CD4-positive, alpha-beta T cell (primary cell): Measurements from ENCODE around the gene TMCC3. TPM values are rescaled to one million over a fixed set of nuclear protein-coding genes. Genes with fewer than 3 reads are reported as not detected.

Experiments used
- ATAC-seq: fragments of 200-7000 bp; cut with Tn5 transposase; one replicate; pipeline ENCODE4 v1.10.0; 2022; ENCODE audit warnings: mild to moderate bottlenecking; ENCODE audit not compliant: poor library complexity
- CTCF ChIA-PET: fragments of 350-600 bp; sonication (Branson Sonifier 250); formaldehyde crosslinking; loops from one replicate; lab custom pipeline; 2021; ENCODE audit warnings: antibody characterized with exemption, inconsistent platforms; lab: Charles Lee
- POLR2A ChIA-PET: fragments of 350-600 bp; sonication (Branson Sonifier 250); formaldehyde crosslinking; loops from one replicate; lab custom pipeline; 2021; ENCODE audit warnings: antibody characterized with exemption, inconsistent platforms; lab: Charles Lee
- DNase-seq, 14 experiments: peaks; one replicate each; pipeline ENCODE4 v3.0.0-alpha.2; 2013 to 2020; ENCODE audit warnings: mixed read lengths in 2 of 14
- H3K27ac ChIP-seq, 2 donors: one replicate each; pipeline versions ENCODE4 v1.5.1 to v1.7.0; 2013; ENCODE audit warnings: low read length in 2 of 2, low read depth in 1 of 2, mild to moderate bottlenecking in 1 of 2
- H3K27me3 ChIP-seq, 2 experiments: 1 replicate in 1 of 2; 2 replicates in 1 of 2; pipeline versions ENCODE4 v1.6.1 to v1.7.0; 2013; ENCODE audit warnings: low read length in 2 of 2, control low read depth in 1 of 2, mild to moderate bottlenecking in 1 of 2, moderate library complexity in 1 of 2; ENCODE audit not compliant: insufficient read depth in 2 of 2, control insufficient read depth in 1 of 2
- H3K36me3 ChIP-seq: one replicate; pipeline ENCODE4 v1.6.1; 2013; ENCODE audit warnings: low read length, control low read depth; ENCODE audit not compliant: insufficient read depth
- H3K4me1 ChIP-seq: one replicate; pipeline ENCODE4 v1.6.1; 2013; ENCODE audit warnings: low read length, control low read depth; ENCODE audit not compliant: insufficient read depth
- H3K4me3 ChIP-seq: one replicate; pipeline ENCODE4 v1.5.1; 2013; ENCODE audit warnings: mild to moderate bottlenecking, low read length, moderate library complexity
- H3K9me3 ChIP-seq, 2 experiments: 1 replicate in 1 of 2; 2 replicates in 1 of 2; pipeline versions ENCODE4 v1.6.1 to v1.7.0; 2013; ENCODE audit warnings: low read length in 2 of 2, mild to moderate bottlenecking in 2 of 2, control low read depth in 1 of 2, moderate library complexity in 1 of 2; ENCODE audit not compliant: control insufficient read depth in 1 of 2, insufficient read depth in 1 of 2
- H3K27ac Mint-ChIP-seq: one replicate; pipeline ENCODE4 v1.8.0; 2020; ENCODE audit warnings: mixed read lengths
- H3K27me3 Mint-ChIP-seq: one replicate; pipeline ENCODE4 v1.8.0; 2021; ENCODE audit warnings: mixed read lengths
- H3K36me3 Mint-ChIP-seq: one replicate; pipeline ENCODE4 v1.8.0; 2021; ENCODE audit warnings: low read depth, mixed read lengths
- H3K4me1 Mint-ChIP-seq: one replicate; pipeline ENCODE4 v1.8.0; 2021; ENCODE audit warnings: low read depth, mixed read lengths
- H3K4me3 Mint-ChIP-seq: one replicate; pipeline ENCODE4 v1.8.0; 2020; ENCODE audit warnings: mild to moderate bottlenecking, mixed read lengths
- H3K9me3 Mint-ChIP-seq: one replicate; pipeline ENCODE4 v1.8.0; 2020; ENCODE audit warnings: mixed read lengths
- intact Hi-C, 2 experiments: fragments of 100-400 bp; cut with DNase I in 1 of 2; cut with micrococcal nuclease in 1 of 2; formaldehyde crosslinking; loops; one replicate each; pipeline versions ENCODE4 v1.15.1 to v1.9.0; 2023 to 2025; cut with DNase I, micrococcal nuclease
- total RNA-seq, 174 experiments: library from RNA in 2 of 174; stranded (reverse) in 2 of 174; gene quantifications; one replicate each; pipeline ENCODE4 v1.2.3 and lab custom pipeline; 2021 to 2026
- TF ChIP-seq, protein P1 (sequence below): fragments of 200-600 bp; IDR thresholded peaks from one replicate; pipeline ENCODE4 v1.8.0; 2022; ENCODE audit warnings: antibody characterized with exemption, mild to moderate bottlenecking

The TMCC3 gene
- total RNA-seq, 2 experiments from 2014 or later: 0.78 to 1.3 TPM

DNA sequence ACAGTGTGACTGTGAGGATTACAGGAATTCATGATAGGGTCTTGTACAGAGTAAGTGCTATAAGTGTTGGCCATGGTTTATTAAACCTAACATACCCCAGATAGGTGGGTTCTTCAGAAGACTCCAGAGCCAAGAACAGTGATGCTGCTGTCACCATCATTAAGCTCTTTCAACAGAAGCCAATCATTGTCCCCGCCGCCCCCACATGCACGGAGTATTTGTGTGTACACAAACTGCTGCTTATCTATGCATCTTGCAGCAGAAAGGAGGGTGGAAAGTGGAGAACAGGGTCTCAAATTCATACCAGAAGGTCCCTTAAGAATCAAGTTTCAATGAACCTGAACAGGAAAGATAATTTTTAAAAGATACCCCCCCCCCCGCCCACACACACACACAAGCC is 51.2 kb downstream of the TMCC3 start:
- Histone ChIP-seq H3K4me3 (no peak overlapping the region), H3K9me3 (no peaks in the 10 kb centered on the region), H3K4me1 (no peaks in the 10 kb centered on the region), H3K27ac (no peak overlapping the region), H3K36me3 (no peaks in the 10 kb centered on the region), H3K27me3 (peaks cover 0 to 5% of the 10 kb centered on the region in 2 experiments)
- DNase-seq (no peak), ATAC-seq (no peak)
- Mint-ChIP-seq H3K4me1 (no peaks in the 10 kb centered on the region), H3K27ac (no peak overlapping the region), H3K36me3 (no peaks in the 10 kb centered on the region), H3K9me3 (no peaks in the 10 kb centered on the region), H3K4me3 (no peak overlapping the region), H3K27me3 (no peaks in the 10 kb centered on the region)
- TF ChIP-seq, protein P1, sequence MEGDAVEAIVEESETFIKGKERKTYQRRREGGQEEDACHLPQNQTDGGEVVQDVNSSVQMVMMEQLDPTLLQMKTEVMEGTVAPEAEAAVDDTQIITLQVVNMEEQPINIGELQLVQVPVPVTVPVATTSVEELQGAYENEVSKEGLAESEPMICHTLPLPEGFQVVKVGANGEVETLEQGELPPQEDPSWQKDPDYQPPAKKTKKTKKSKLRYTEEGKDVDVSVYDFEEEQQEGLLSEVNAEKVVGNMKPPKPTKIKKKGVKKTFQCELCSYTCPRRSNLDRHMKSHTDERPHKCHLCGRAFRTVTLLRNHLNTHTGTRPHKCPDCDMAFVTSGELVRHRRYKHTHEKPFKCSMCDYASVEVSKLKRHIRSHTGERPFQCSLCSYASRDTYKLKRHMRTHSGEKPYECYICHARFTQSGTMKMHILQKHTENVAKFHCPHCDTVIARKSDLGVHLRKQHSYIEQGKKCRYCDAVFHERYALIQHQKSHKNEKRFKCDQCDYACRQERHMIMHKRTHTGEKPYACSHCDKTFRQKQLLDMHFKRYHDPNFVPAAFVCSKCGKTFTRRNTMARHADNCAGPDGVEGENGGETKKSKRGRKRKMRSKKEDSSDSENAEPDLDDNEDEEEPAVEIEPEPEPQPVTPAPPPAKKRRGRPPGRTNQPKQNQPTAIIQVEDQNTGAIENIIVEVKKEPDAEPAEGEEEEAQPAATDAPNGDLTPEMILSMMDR: no peak
- ChIA-PET POLR2A (no interaction called here), CTCF (interaction anchor here (0.6 kb wide), 1 partner anchor 1283 kb away, joined by 3 read pairs; no protein-coding TSS in a partner anchor)
- intact Hi-C loops: no loop called here

DNA sequence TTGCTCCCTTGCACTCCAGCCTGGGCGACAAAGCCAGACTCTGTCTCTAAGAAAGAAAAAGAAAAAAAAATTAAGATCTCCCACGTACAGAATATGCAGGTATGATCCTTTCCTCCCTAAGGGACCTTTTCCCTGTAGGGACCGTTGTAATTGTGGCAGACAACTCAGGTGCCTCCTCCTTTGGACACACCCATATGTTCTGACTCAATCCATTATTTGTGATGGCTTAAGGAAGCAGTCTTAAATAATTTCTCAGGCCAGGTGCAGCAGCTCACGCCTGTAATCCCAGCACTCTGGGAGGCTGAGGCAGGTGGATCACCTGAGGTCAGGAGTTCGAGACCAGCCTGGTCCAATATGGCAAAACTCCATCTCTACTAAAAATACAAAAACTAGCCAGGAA is 53.1 kb downstream of the TMCC3 start:
- no peaks in the 10 kb centered on the region for H3K27me3 Mint-ChIP-seq
- H3K27ac Mint-ChIP-seq: no peak overlapping the region
- ATAC-seq (no peak), DNase-seq (no peak)
- no peak overlapping the region for H3K27ac ChIP-seq
- no peaks in the 10 kb centered on the region for H3K36me3 ChIP-seq
- H3K9me3 Mint-ChIP-seq: no peaks in the 10 kb centered on the region
- no peaks in the 10 kb centered on the region for H3K4me1 ChIP-seq
- no peaks in the 10 kb centered on the region for H3K4me1 Mint-ChIP-seq
- no peak overlapping the region for H3K4me3 ChIP-seq
- H3K9me3 ChIP-seq: no peaks in the 10 kb centered on the region
- CTCF ChIA-PET: no interaction called here
- H3K27me3 ChIP-seq: peaks cover 0 to 5% of the 10 kb centered on the region in 2 experiments
- H3K4me3 Mint-ChIP-seq: no peak overlapping the region
- POLR2A ChIA-PET: no interaction called here
- TF ChIP-seq, protein P1: no peak
- no peaks in the 10 kb centered on the region for H3K36me3 Mint-ChIP-seq
- intact Hi-C loops: no loop called here

GRCh38 chr12:94596596-94596995 is 53.8 kb downstream of the TMCC3 start:
- ATAC-seq: no peak
- intact Hi-C loops: no loop called here
- no peaks in the 10 kb centered on the region for H3K4me1 ChIP-seq
- no peaks in the 10 kb centered on the region for H3K36me3 ChIP-seq
- no peak for DNase-seq
- TF ChIP-seq, protein P1: no peak
- no peak overlapping the region for H3K27ac ChIP-seq
- Mint-ChIP-seq H3K36me3 (no peaks in the 10 kb centered on the region), H3K9me3 (no peaks in the 10 kb centered on the region), H3K4me1 (no peaks in the 10 kb centered on the region), H3K27ac (no peak overlapping the region), H3K4me3 (no peak overlapping the region), H3K27me3 (no peaks in the 10 kb centered on the region)
- peaks cover 0 to 5% of the 10 kb centered on the region in 2 experiments for H3K27me3 ChIP-seq
- POLR2A ChIA-PET: no interaction called here
- no peaks in the 10 kb centered on the region for H3K9me3 ChIP-seq
- CTCF ChIA-PET: interaction anchor here (1.4 kb wide), 1 partner anchor 8 kb away, joined by 3 read pairs; no protein-coding TSS in a partner anchor
- H3K4me3 ChIP-seq: no peak overlapping the region
